HCT116 (cell line): ENCODE results near the gene PPP1R14B. TPM values are rescaled to one million over a fixed set of nuclear protein-coding genes. Genes with fewer than 3 reads are reported as not detected.

Source experiments
- ATAC-seq: fragments of 200-7000 bp; cut with Tn5 transposase; 2 replicates; pipeline ENCODE4 v1.9.1; 2020; ENCODE audit warnings: mild to moderate bottlenecking, moderate library complexity
- BruUV-seq: library from RNA; stranded (reverse); fragments of 400-500 nt; replicated peaks from 2 replicates; lab custom pipeline; 2021; lab: Mats Ljungman, UMichigan
- CTCF ChIA-PET: fragments of 300-600 bp; sonication (Branson Sonifier 250); formaldehyde crosslinking; loops from one replicate; lab custom pipeline; 2021; ENCODE audit warnings: antibody characterized with exemption; lab: Charles Lee
- POLR2A ChIA-PET: fragments of 300-600, 350-600 bp; sonication (Branson Sonifier 250); formaldehyde crosslinking; loops from one replicate; lab custom pipeline; 2021; ENCODE audit warnings: antibody characterized with exemption; lab: Charles Lee
- RAD21 ChIA-PET, 2 experiments: fragments of 300-600 bp; sonication (Branson Sonifier 250); formaldehyde crosslinking; loops; one replicate each; lab custom pipeline; 2023; ENCODE audit warnings: low total read pairs in 2 of 2; ENCODE audit not compliant: uncharacterized antibody in 2 of 2, unreplicated experiment in 2 of 2, low non-redundant PET in 1 of 2; lab: Charles Lee
- DNase-seq: peaks from one replicate; pipeline ENCODE4 v3.0.0-alpha.2; 2010; ENCODE audit warnings: low read depth, low spot score
- H2AFZ ChIP-seq: fragments of 200-600 bp; shearing (Covaris generic), sonication (generic); 2 replicates; pipeline ENCODE4 v1.6.1; 2017; ENCODE audit warnings: low read depth, mixed run types, mixed read lengths, antibody characterized with exemption, low read length; ENCODE audit not compliant: poor library complexity, severe bottlenecking
- H3K27ac ChIP-seq: 2 replicates; pipeline ENCODE4 v1.5.1; 2012; ENCODE audit warnings: low read depth, low read length
- H3K27me3 ChIP-seq: fragments of 200-600 bp; sonication (generic); 2 replicates; pipeline ENCODE4 v1.6.1; 2016; ENCODE audit warnings: mixed run types, low read length, mixed read lengths; ENCODE audit not compliant: insufficient read depth
- H3K36me3 ChIP-seq, 2 experiments: fragments of 200-500 bp in 1 of 2; fragments of 200-600 bp in 1 of 2; sonication (Bioruptor generic) in 1 of 2; sonication (generic) in 1 of 2; 2 replicates each; pipeline versions ENCODE4 v1.5.1 to v1.6.1; 2014 to 2016; ENCODE audit warnings: low read length in 2 of 2, inconsistent platforms in 1 of 2, mixed read lengths in 1 of 2, mixed run types in 1 of 2; ENCODE audit not compliant: insufficient read depth in 2 of 2, control insufficient read depth in 1 of 2
- H3K4me1 ChIP-seq, 2 experiments: fragments of 200-600 bp in 1 of 2; sonication (generic) in 1 of 2; 2 replicates each; pipeline versions ENCODE4 v1.5.1 to v1.6.1; 2012 to 2017; ENCODE audit warnings: low read length in 2 of 2, inconsistent platforms in 1 of 2, mild to moderate bottlenecking in 1 of 2, mixed read lengths in 1 of 2, mixed run types in 1 of 2, moderate library complexity in 1 of 2; ENCODE audit not compliant: insufficient read depth in 2 of 2, control insufficient read depth in 1 of 2
- H3K4me2 ChIP-seq: fragments of 200-600 bp; sonication (generic); 2 replicates; pipeline ENCODE4 v1.6.1; 2017; ENCODE audit warnings: mixed run types, low read length, mixed read lengths
- H3K4me3 ChIP-seq, 2 experiments: fragments of 200-600 bp in 1 of 2; sonication (generic) in 1 of 2; replicated peaks in 1 of 2; 2 replicates each; pipeline ENCODE4 v1.5.1; 2011 to 2016; ENCODE audit warnings: low read length in 2 of 2, control low read depth in 1 of 2, low read depth in 1 of 2, mild to moderate bottlenecking in 1 of 2, mixed read lengths in 1 of 2, mixed run types in 1 of 2
- H3K79me2 ChIP-seq: fragments of 200-600 bp; sonication (generic); 2 replicates; pipeline ENCODE4 v1.6.1; 2017; ENCODE audit warnings: mild to moderate bottlenecking, mixed run types, low read length, moderate library complexity, mixed read lengths; ENCODE audit not compliant: insufficient read depth
- H3K9ac ChIP-seq: fragments of 200-600 bp; sonication (generic); 2 replicates; pipeline ENCODE4 v1.6.1; 2016; ENCODE audit warnings: low read length, mixed read lengths
- H3K9me2 ChIP-seq: fragments of 200-600 bp; sonication (generic), shearing (Covaris generic); 2 replicates; pipeline ENCODE4 v1.6.1; 2017; ENCODE audit warnings: mixed run types, mild to moderate bottlenecking, moderate library complexity; ENCODE audit not compliant: insufficient read depth
- H3K9me3 ChIP-seq, 2 experiments: fragments of 200-500 bp in 1 of 2; fragments of 200-600 bp in 1 of 2; sonication (Bioruptor generic) in 1 of 2; sonication (generic) in 1 of 2; 2 replicates each; pipeline ENCODE4 v1.6.1; 2014 to 2017; ENCODE audit warnings: low read length in 2 of 2, mixed read lengths in 2 of 2, inconsistent platforms in 1 of 2, low read depth in 1 of 2, mild to moderate bottlenecking in 1 of 2, mixed run types in 1 of 2, moderate library complexity in 1 of 2; ENCODE audit not compliant: control insufficient read depth in 1 of 2, insufficient read depth in 1 of 2
- H4K20me1 ChIP-seq: fragments of 200-600 bp; sonication (generic), shearing (Covaris generic); 2 replicates; pipeline ENCODE4 v1.6.1; 2017; ENCODE audit warnings: mixed run types, mild to moderate bottlenecking, moderate library complexity; ENCODE audit not compliant: insufficient read depth
- CBX3 ChIP-seq: IDR thresholded peaks from 2 replicates; pipeline ENCODE4 v1.6.1; 2012; ENCODE audit warnings: low read depth
- EGR1 ChIP-seq: IDR thresholded peaks from 2 replicates; pipeline ENCODE4 v1.6.1; 2012; ENCODE audit warnings: low read depth
- ELF1 ChIP-seq: IDR thresholded peaks from 2 replicates; pipeline ENCODE4 v1.6.1; 2012; ENCODE audit warnings: low read depth, borderline replicate concordance
- EZH2 ChIP-seq: fragments of 200-600 bp; sonication (generic); IDR thresholded peaks from 2 replicates; pipeline ENCODE4 v1.6.1; 2017; ENCODE audit warnings: antibody characterized with exemption, mixed run types
- EZH2phosphoT487 ChIP-seq: fragments of 200-600 bp; IDR thresholded peaks from 2 replicates; pipeline ENCODE4 v1.6.1; 2018; ENCODE audit warnings: antibody characterized with exemption, borderline replicate concordance
- JUND ChIP-seq: IDR thresholded peaks from 2 replicates; pipeline ENCODE4 v1.6.1; 2012
- POLR2A ChIP-seq: IDR thresholded peaks from 2 replicates; pipeline ENCODE4 v1.7.0; 2011; ENCODE audit warnings: borderline replicate concordance; ENCODE audit not compliant: insufficient read depth, insufficient read length; ENCODE audit errors: extremely low read depth
- POLR2AphosphoS5 ChIP-seq: IDR thresholded peaks from 2 replicates; pipeline ENCODE4 v1.6.1; 2011; ENCODE audit warnings: mild to moderate bottlenecking, low read depth, low read length, moderate library complexity
- RAD21 ChIP-seq: IDR thresholded peaks from 2 replicates; pipeline ENCODE4 v1.6.1; 2012; ENCODE audit warnings: low read depth, mild to moderate bottlenecking
- REST ChIP-seq: IDR thresholded peaks from 2 replicates; pipeline ENCODE4 v1.6.1; 2012; ENCODE audit warnings: low read depth
- SIN3A ChIP-seq: IDR thresholded peaks from 2 replicates; pipeline ENCODE4 v1.6.1; 2012; ENCODE audit warnings: low read depth
- SP1 ChIP-seq: IDR thresholded peaks from 2 replicates; pipeline ENCODE4 v1.6.1; 2012; ENCODE audit warnings: low read depth
- TCF7L2 ChIP-seq: IDR thresholded peaks from 2 replicates; pipeline ENCODE4 v1.7.0; 2011; ENCODE audit warnings: borderline replicate concordance, inconsistent platforms; ENCODE audit not compliant: insufficient read depth, insufficient read length; ENCODE audit errors: extremely low read depth
- YY1 ChIP-seq: IDR thresholded peaks from 2 replicates; pipeline ENCODE4 v1.6.1; 2011; ENCODE audit warnings: low read length, low read depth, moderate library complexity, mild to moderate bottlenecking; ENCODE audit not compliant: insufficient replicate concordance; ENCODE audit errors: extremely low read depth
- ZNF274 ChIP-seq: fragments of 200-500 bp; sonication (Bioruptor generic); IDR thresholded peaks from 2 replicates; pipeline ENCODE4 v1.6.1; 2014; ENCODE audit warnings: mild to moderate bottlenecking, low read depth, low read length, inconsistent platforms
- intact Hi-C: fragments of 100-400 bp; cut with micrococcal nuclease; formaldehyde crosslinking; loops from 2 replicates; pipeline ENCODE4 v1.10.0; 2022
- total RNA-seq: library from RNA; stranded (reverse); gene quantifications from one replicate; pipeline ENCODE4 v1.2.1, GENCODE V29; 2021; ENCODE audit not compliant: unreplicated experiment
- TF ChIP-seq, protein P1 (sequence below): IDR thresholded peaks from 2 replicates; pipeline ENCODE4 v1.6.1; 2011; ENCODE audit warnings: mild to moderate bottlenecking, low read length, moderate library complexity; ENCODE audit not compliant: insufficient replicate concordance; ENCODE audit errors: extremely low read depth
- TF ChIP-seq, protein P2 (sequence below): IDR thresholded peaks from 2 replicates; pipeline ENCODE4 v1.6.1; 2012

Gene PPP1R14B
- total RNA-seq, 1 experiment from 2014 or later, result 332 TPM

DNA sequence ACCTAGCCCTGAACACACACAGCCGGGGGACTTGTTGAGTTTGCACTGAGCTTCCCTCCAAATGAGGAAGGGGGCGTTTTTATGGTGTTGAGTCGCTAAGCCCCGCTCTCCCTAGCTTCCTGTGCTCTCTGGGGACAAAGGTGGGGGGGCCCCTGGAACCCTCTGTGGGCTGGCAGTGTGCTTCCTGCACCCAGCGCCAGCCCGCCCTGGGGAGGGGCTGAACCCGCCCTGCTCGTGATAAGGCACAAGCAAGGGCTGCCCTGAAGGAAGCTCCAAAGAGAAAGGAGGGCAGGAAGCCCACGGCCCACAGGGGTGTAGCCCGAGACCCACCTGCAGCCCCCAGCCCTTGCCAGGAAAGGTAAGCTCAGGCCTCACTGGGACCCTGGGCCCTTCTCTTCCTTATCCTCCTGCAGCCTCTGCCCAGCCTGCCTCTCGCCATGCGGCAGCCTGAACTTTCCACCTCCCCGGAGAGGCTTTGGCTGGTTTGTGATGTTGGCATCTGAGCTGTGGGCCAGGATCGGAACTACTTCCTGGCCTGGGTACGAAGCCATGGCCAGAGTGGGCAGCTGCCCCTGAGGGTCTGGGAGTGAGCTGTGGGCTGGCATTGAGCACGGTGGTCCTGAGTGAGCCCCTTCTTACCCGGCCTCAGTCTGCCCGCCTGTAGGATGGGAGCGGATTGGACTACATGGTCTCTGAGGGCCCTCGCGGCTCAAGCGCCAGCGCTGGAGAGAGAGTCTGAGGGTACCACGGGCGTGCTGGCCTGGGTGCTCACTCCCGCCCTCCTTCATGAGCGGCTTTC lies 40.1 kb downstream of the PPP1R14B start, which contains the start of gene FERMT3:
Gene FERMT3, plus strand, starts transcription at position 265 of the 799 bp plus-strand sequence. CDS start 644 bp downstream, outside the sequence.
- POLR2A ChIA-PET, result interaction anchor here (0.9 kb wide), 1 partner anchor 22 kb away, joined by 4 read pairs; no protein-coding TSS in a partner anchor

More for the DNA sequence above, 40.1 kb downstream of the PPP1R14B start, which contains the start of gene FERMT3:
- Histone ChIP-seq H4K20me1 (no peaks in the 10 kb centered on the region), H3K27ac (no peak within 1 kb of the TSS; the same call in 1 of the 2 replicates), H3K9me2 (no peaks in the 10 kb centered on the region), H3K4me1 (peaks cover 0 to 8% of the 10 kb centered on the region in 2 experiments; a peak in 1 of 4 replicates), H3K9ac (no peak within 1 kb of the TSS), H2AFZ (no peak within 1 kb of the TSS), H3K36me3 (peaks cover 31 to 37% of the 10 kb centered on the region in 2 experiments), H3K79me2 (peaks cover 14% of the 10 kb centered on the region; the same call in 1 of the 2 replicates), H3K4me3 (no peak within 1 kb of the TSS), H3K27me3 (no peaks in the 10 kb centered on the region), H3K9me3 (no peaks in the 10 kb centered on the region), H3K4me2 (no peak within 1 kb of the TSS)
- ATAC-seq (no peak), DNase-seq (no peak)
- TF ChIP-seq EZH2phosphoT487 (no peak), ZNF274 (no peak), TCF7L2 (no peak), YY1 (no peak), EZH2 (no peak), CBX3 (no peak), SP1 (no peak), JUND (no peak), EGR1 (no peak), ELF1 (no peak), SIN3A (no peak), POLR2AphosphoS5 (no peak), REST (no peak), RAD21 (no peak), POLR2A (no peak)
- TF ChIP-seq, protein P1, sequence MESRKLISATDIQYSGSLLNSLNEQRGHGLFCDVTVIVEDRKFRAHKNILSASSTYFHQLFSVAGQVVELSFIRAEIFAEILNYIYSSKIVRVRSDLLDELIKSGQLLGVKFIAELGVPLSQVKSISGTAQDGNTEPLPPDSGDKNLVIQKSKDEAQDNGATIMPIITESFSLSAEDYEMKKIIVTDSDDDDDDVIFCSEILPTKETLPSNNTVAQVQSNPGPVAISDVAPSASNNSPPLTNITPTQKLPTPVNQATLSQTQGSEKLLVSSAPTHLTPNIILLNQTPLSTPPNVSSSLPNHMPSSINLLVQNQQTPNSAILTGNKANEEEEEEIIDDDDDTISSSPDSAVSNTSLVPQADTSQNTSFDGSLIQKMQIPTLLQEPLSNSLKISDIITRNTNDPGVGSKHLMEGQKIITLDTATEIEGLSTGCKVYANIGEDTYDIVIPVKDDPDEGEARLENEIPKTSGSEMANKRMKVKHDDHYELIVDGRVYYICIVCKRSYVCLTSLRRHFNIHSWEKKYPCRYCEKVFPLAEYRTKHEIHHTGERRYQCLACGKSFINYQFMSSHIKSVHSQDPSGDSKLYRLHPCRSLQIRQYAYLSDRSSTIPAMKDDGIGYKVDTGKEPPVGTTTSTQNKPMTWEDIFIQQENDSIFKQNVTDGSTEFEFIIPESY, result no peak
- TF ChIP-seq, protein P2, sequence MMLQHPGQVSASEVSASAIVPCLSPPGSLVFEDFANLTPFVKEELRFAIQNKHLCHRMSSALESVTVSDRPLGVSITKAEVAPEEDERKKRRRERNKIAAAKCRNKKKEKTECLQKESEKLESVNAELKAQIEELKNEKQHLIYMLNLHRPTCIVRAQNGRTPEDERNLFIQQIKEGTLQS, result no peak
- intact Hi-C loops, result no loop called here
- BruUV-seq, result no TSS peak
- ChIA-PET RAD21 (no interaction called here), CTCF (interaction anchor here (2.7 to 4.6 kb wide), 2 partner anchors 96 to 149 kb away, joined by 31 to 80 read pairs; partner anchors contain the start of genes CATSPERZ and ESRRA)
